ENCODE results near the gene POLR2E.

POLR2E gene

DNA sequence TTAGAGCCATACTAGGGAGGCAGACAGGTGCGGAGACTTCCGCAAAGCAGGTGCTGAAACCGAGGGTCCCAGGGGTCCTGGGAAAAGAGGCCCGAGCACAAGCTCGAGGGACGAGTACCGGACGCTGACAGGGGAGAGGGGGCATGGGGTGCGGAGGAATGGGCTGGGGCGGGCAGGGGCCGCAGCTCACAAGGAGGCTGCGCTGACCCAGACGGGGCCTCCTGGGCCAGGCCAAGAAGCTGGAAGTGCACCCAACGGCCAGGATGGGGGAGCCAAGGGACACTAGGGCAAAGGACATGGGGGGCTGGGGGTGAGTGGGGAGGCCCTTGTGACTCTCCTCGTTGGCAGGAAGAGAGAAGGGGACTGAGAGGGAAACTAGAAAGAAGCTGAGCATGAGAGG lies 1.8 kb downstream of the POLR2E start:
- DNase-seq, result no peak

GRCh38 chr19:1091544-1092175 lies 3.5 kb downstream of the POLR2E start:
- DNase-seq, result no peak

DNA sequence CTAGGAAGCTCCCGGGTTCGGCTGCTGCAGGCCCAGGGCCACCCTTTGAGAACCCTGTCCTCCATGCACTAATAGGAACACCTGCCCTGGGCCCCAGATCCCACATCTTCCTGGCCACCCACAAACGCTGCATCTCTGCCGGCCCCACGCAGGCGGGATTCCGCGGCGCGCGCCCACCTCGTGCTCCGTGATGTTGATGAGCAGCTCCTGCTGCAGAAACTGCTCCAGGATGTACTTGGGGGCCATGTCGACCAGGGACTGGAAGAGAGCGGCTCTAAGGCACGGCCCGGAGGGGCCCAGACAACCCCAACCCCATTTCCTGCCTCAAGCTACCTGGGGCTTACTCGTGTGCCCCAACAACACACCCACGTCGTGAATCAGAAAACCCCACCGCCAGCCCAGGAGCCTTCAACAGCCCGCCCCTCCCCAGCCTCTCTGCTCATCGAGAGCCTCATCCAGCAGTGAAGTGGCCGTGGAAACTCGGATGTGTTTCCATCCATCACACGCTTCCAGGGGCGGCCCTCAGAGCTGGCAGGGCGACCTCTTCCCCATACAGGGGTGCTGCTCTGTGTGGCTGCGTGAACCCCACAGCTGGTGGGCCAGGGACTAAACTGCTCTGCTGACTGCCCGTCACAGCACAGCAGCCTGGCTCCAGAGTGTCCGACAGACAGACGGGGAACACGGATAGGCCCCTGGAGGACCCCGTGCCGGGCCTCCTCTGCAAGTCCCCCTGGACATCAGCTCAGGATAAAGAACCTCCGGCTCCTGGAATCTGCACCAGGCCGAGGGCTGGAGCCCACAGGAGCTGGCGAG lies 4.2 kb downstream of the POLR2E start:
- no peak for DNase-seq

DNA sequence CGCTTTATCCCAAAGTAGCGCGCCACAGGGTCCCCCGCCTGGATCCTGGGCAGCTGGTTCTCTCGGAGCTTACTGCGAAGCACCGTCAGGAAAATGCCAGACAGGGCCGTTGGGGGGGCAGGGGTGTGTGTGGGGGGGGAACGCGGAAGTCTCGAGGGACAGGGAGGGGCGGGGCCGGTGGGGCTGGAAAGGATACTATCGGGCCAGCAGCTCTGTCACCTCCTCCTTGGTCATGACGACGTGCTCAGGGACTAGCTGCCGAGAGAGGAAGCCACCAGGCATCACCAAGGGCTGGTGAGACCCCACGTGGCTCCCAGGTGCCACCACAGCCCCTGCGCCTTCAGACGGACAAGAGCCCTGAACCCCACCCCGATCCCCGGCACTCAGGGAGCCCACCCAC lies 5.3 kb downstream of the POLR2E start:
- DNase-seq, result no peak

GRCh38 chr19:1089126-1089771 lies 5.9 kb downstream of the POLR2E start:
- no peak for DNase-seq

GRCh38 chr19:1088416-1089010 lies 6.7 kb downstream of the POLR2E start:
- DNase-seq, result no peak

DNA sequence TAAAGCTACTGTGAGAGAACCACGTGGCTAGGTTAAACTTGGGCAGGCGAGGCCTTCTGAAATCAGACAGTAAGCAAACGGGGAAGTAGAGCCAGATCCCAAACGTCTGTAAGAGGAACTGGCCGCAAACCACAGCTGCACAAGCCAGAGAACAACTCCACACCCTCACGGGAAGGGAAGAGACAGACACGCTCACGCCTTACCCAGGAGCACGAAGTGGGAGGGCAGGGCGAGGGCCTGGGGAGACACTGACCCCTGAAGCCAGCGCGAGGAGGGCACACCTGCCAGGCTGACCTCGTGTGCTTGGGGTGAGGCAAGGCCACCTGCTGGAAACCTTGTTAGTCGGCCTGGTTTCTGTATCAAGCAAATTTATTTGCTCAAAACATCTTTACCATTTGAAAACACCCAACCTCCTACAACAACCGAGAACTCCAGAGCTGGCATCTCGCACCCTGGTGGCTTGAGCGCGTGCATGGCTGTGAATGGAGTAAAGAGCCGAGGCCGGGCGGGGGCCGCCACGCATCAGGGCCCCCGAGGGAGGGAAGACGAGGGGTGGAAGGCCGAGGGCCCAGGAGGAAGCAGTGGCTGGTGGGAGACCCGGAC lies 7.3 kb downstream of the POLR2E start:
- DNase-seq, result peak; percentile 24

GRCh38 chr19:1086613-1087012 lies 8.6 kb downstream of the POLR2E start:
- DNase-seq, result no peak

DNA sequence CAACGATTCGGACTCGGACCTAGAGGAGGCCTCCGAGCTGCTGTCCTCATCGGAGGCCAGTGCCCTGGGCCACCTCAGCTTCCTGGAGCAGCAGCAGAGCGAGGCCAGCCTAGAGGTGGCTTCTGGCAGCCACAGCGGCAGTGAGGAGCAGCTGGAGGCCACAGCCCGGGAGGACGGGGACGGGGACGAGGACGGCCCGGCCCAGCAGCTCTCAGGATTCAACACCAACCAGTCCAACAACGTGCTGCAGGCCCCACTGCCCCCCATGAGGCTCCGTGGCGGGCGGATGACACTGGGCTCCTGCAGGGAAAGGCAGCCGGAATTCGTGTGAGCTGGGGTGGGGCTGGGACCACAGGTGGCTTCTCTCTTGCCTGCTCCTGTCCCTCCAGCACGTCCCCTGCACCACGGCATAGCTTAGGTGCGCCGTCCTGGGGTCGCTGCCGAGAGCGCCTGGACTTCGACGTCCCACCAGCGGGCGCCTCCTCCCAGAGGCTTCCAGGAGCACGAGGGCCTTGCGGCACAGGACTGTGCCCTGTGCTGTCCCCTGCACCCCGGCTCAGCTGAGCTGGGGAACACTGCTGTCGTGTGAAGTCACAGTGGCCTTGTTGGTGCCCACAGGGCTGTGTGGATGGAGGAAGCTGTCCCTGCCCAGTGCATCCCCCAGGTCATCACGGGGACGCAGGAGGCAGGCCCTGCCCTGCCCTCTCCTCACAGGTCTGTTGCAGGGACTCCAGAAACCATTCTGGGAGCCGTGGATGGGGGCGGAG lies 9.3 kb downstream of the POLR2E start:
- DNase-seq, result no peak

DNA sequence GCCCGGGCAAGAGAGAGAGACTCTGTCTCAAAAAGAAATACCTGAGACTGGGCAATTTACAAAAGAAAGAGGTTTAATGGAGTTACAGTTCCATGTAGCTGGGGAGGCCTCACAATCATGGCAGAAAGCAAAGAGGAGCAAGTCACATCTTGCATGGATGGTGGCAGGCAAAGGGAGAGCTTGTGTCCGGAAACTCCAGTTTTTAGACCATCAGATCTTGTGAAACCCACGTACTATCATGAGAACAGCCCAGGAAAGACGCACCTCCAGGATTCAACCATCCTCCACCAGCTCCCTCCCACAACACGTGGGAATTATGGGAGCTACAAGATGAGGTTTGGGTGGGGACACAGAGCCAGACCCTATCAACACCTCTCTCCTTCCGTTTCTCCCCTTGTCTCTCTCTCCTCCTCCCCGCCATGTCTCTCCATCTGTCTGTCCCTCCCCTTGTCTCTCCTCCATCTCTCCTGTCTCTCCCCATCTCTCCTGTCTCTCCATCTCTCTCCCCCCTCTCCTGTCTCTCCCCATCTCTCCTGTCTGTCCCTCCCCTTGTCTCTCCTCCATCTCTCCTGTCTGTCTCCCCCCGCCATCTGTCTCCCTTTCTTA lies 10.0 kb downstream of the POLR2E start:
- no peak for DNase-seq

DNA sequence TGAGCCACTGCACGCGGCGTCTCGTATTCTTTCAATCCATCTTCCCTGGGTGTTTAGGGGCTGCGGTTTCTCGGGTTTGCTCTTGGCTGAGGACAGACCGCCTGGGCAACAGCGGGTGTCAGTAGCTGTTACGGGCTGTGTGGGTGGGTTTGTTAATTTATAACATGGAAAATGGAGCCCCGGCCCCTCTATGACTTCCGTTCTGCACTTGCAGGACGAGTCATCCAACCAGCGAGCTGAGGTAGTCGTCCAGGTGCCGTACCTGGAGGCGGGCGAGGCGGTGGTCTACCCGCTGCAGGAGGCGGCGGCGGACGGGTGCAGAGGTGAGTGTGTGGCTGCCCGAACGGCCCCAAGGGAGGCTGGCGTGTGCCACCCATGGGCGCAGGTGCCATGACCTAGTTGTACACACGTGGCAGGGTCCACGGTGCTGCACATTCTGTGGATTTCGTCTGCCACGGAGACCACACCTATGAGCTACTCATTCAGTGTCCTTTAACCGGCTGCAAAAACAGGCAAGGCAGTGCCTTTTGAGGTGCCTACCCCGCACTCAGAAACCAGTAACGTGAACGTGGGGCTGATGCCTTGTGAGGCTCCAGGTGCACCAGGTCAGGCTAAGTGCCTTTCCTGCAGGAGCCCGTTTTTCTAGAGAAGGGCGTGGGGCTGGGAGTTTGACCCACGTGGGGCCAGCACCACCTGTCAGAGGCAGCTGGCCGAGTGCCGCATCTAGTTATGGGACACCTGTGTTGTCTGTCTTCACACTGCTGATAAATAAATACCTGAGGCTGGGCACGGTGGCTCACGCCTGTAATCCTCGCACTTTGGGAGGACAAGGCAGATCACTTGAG lies 10.9 kb downstream of the POLR2E start:
- DNase-seq, result no peak

DNA sequence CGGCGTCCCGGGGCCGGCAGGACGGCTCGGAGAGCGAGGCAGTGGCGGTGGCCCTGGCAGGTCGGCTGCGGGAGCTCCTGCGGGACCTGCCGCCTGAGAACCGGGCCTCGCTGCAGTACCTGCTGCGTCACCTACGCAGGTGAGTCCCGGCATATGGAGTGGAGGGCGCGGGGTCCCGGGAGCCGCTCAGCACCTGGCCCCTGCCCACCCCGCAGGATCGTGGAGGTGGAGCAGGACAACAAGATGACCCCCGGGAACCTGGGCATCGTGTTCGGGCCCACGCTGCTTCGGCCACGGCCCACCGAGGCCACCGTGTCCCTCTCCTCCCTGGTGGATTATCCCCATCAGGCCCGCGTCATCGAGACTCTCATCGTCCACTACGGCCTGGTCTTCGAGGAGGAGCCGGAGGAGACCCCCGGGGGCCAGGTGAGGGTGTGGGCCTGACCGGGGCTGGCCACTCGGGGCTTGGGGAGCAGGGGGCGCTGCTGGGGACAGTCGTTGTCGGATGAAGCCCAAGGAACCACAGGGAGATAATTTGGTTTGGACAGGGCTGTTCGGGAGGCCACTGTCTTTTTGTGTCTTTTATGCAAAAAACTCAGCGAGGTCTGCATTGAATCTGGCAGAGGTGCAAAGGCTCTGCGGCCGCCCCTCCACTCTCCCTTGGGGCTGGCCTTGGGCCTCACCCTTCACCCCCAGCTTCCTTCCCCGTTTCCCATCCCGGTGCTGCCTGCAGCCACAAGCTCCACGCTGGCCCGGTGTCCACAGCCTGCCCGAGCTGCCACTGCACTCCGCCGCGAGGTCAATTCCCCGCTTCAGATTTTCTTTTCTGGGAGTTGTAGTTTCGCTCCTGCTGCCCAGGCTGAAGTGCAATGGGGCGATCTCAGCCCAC lies 12.0 kb downstream of the POLR2E start:
- DNase-seq, result no peak

DNA sequence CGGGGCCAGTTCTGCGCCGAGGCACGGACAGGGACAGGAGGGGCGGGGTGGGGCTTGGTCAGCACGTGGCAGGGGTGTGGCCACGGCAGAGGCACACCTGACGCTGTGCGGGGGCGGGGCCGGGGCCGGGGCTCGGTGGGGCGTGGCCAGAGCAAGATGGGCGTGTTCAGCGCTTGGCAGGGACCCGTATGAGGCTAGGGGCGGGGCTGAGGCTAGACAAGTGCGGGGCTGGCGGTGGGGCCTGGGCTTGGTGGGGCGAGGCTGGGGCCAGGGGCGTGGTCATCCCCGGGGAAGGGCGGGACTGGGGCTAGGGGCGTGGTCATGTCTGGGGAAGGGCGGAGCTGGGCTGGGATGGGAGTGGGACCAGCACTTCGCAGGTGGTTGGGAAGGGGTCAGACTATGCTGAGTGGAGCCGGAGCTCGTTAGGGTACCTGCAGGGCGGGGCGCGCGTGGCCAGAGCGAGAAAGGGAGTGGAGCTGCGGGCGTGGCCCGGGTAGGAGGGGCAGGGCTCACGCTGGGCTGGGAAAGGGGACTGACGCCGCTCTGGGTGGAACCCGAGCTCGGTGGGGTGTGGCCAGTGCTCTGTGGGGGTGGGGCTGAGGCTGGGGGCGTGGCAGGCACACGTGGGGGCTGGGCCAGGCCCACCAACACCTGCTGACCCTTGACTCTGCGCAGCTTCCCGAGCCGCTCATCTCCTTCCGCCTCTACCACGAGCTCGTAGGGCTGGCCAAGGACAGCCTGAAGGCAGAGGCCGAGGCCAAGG lies 12.8 kb downstream of the POLR2E start:
- no peak for DNase-seq

DNA sequence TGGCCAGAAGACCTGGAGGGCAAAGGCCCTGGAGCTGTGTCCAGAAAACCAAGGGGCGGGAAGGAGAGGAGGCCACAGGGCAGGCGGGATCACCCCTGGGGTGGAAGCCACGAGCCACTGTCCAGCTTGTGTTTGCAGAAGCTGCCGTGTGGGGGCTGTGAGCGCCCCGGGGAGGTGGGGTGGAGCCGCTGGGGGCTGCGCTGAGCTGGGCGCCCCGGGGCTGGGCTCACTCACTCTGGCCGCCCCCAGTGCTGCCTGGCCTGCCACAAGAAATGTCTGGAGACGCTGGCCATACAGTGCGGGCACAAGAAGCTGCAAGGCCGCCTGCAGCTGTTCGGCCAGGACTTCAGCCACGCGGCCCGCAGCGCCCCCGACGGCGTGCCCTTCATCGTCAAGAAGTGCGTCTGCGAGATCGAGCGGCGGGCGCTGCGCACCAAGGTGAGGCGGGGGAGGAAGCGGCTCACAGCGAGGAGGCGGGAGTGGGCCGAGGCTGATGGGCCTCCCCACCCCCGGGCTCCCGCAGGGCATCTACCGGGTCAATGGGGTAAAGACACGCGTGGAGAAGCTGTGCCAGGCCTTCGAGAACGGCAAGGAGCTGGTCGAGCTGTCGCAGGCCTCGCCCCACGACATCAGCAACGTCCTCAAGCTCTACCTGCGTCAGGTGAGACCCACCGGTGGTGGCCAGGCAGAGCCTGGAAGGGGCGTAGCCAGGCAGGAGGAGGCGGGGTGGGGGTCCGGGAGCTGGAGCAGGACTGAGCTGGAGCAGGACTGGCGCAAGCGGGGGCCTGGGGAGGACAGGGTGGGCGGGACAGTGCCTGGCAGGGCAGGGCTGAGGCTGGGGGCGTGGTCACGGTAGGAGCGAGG lies 13.6 kb downstream of the POLR2E start:
- DNase-seq, result no peak

- DNase-seq, result no peak
Observed at GRCh38 chr19:1080360-1081161, 14.6 kb downstream of the POLR2E start.

- DNase-seq, result no peak
Observed at GRCh38 chr19:1079566-1080111, 15.5 kb downstream of the POLR2E start.

GRCh38 chr19:1076951-1077350 lies 18.2 kb downstream of the POLR2E start:
- DNase-seq, result peak; percentile 28
